Daoy (cell line): ENCODE results near the gene DHDDS. TPM values are rescaled to one million over a fixed set of nuclear protein-coding genes. Genes with fewer than 3 reads are reported as not detected.

Source experiments
- total RNA-seq: library from RNA; depleted of rRNA; stranded (reverse); fragments of >200 nt; shearing (Covaris generic); gene quantifications from 2 replicates; pipeline ENCODE4 v1.2.3, GENCODE V29; 2014; rRNA removed

The DHDDS gene
- total RNA-seq, 1 experiment from 2014 or later = 55.4 TPM

Other genes starting within 250 kb of the DHDDS start
- not detected in 2 replicates for gene CATSPER4, start 241.7 kb upstream of the DHDDS start, total RNA-seq
- 27.4 and 34.5 TPM in 2 replicates for gene CEP85, start 198.1 kb upstream of the DHDDS start, total RNA-seq
- gene SH3BGRL3, start 152.2 kb upstream of the DHDDS start, total RNA-seq = 50.6 and 66.8 TPM in 2 replicates
- gene UBXN11, start 125.7 kb upstream of the DHDDS start, total RNA-seq = 6.0 and 9.0 TPM in 2 replicates
- not detected in 2 replicates for gene CD52, start 114.4 kb upstream of the DHDDS start, total RNA-seq
- 0.34 and 0.51 TPM in 2 replicates for gene CRYBG2, start 78.2 kb upstream of the DHDDS start, total RNA-seq
- not detected in 2 replicates for gene ZNF683, start 59.6 kb upstream of the DHDDS start, total RNA-seq
- gene LIN28A, start 21.5 kb upstream of the DHDDS start, total RNA-seq = 0.86 TPM in 1 of 2 replicates, not detected in the other
- 662 and 765 TPM in 2 replicates for gene HMGN2, start 40.1 kb downstream of the DHDDS start, total RNA-seq
- 30.4 and 35.7 TPM in 2 replicates for gene RPS6KA1, start 97.4 kb downstream of the DHDDS start, total RNA-seq